ENCODE results near the gene PRKN.

GRCh38 chr6:161641175-161641574, 1086.4 kb downstream of the PRKN start:
- TF ChIP-seq CTCF (IDR thresholded peaks at IDR 0.05; ENCODE audit: low read depth, low read length) (no peak), POLR2A (IDR thresholded peaks at IDR 0.05; ENCODE audit: extremely low read depth, insufficient read length) (no peak), MYC (IDR thresholded peaks at IDR 0.05; ENCODE audit: low read depth, low read length) (no peak), MAX (IDR thresholded peaks at IDR 0.05; ENCODE audit: low read depth, low read length) (no peak)
